OCI-LY7 (cell line): ENCODE results near the gene MANBA.

Source experiments
- EZH2phosphoT487 ChIP-seq: fragments of 200-600 bp; sonication (generic); IDR thresholded peaks from 2 replicates; pipeline ENCODE4 v1.6.1; 2018; ENCODE audit warnings: low read depth, borderline replicate concordance, mild to moderate bottlenecking, mixed run types, antibody characterized with exemption, low read length, moderate library complexity, mixed read lengths
- TF ChIP-seq, protein P1 (sequence below): fragments of 200-600 bp; sonication (generic); conservative IDR thresholded peaks from 2 replicates; pipeline ENCODE4 v1.5.1; 2014; ENCODE audit warnings: mild to moderate bottlenecking, antibody characterized with exemption, low read length, moderate library complexity, mixed read lengths

DNA sequence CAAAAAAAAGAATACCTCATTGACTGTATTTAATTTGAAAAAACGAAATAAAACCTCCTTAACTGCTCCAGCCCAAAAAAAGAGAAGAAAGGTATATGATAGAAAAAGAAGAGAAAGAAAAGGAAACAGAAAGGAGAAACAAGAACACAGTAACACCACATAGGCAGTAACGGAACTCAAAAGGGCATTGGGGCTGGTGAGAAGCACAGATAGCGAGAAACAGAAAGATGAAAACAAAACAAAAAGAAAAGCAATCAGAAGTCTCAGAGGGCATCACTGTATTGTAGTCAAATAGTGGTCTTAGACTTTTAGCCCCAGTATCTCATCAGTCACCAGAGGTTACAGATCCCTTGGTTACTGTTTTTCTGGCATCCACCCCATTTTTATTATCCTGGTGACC lies 171.0 kb downstream of the MANBA start:
- TF ChIP-seq, protein P1, sequence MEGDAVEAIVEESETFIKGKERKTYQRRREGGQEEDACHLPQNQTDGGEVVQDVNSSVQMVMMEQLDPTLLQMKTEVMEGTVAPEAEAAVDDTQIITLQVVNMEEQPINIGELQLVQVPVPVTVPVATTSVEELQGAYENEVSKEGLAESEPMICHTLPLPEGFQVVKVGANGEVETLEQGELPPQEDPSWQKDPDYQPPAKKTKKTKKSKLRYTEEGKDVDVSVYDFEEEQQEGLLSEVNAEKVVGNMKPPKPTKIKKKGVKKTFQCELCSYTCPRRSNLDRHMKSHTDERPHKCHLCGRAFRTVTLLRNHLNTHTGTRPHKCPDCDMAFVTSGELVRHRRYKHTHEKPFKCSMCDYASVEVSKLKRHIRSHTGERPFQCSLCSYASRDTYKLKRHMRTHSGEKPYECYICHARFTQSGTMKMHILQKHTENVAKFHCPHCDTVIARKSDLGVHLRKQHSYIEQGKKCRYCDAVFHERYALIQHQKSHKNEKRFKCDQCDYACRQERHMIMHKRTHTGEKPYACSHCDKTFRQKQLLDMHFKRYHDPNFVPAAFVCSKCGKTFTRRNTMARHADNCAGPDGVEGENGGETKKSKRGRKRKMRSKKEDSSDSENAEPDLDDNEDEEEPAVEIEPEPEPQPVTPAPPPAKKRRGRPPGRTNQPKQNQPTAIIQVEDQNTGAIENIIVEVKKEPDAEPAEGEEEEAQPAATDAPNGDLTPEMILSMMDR = no peak
- TF ChIP-seq EZH2phosphoT487 = no peak
